GM12892 (cell line): ENCODE data around the gene NDFIP2. TPM values are rescaled to one million over a fixed set of nuclear protein-coding genes. Genes with fewer than 3 reads are reported as not detected.
A peak's percentile ranks its signal among the peaks of the same experiment; 100 is the strongest.

Experiments
- DNase-seq: peaks from one replicate; pipeline ENCODE4 v3.0.0; 2011; ENCODE audit not compliant: insufficient read length
- FAIRE-seq: peaks from 2 replicates; lab custom pipeline; 2011; peaks lifted over from hg19 to GRCh38; lab: Jason Lieb, UNC
- POLR2A ChIP-seq: IDR thresholded peaks from 2 replicates; pipeline ENCODE4 v1.6.1; 2011; ENCODE audit warnings: low read depth, low read length, control low read depth
- POLR2AphosphoS5 ChIP-seq: IDR thresholded peaks from 2 replicates; pipeline ENCODE4 v1.6.1; 2011; ENCODE audit warnings: low read depth, low read length, control low read depth
- TAF1 ChIP-seq: IDR thresholded peaks from 2 replicates; pipeline ENCODE4 v1.6.1; 2011; ENCODE audit warnings: low read depth, mild to moderate bottlenecking, control low read depth, low read length, borderline replicate concordance
- polyA plus RNA-seq: library from polyadenylated mRNA; unstranded; fragments of >200 nt; gene quantifications from one replicate; pipeline ENCODE4 v1.2.1, GENCODE V29; 2012; ENCODE audit warnings: missing spikeins, inconsistent platforms; ENCODE audit not compliant: missing spikeins

Gene NDFIP2, protein sequence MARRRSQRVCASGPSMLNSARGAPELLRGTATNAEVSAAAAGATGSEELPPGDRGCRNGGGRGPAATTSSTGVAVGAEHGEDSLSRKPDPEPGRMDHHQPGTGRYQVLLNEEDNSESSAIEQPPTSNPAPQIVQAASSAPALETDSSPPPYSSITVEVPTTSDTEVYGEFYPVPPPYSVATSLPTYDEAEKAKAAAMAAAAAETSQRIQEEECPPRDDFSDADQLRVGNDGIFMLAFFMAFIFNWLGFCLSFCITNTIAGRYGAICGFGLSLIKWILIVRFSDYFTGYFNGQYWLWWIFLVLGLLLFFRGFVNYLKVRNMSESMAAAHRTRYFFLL
- polyA plus RNA-seq, result 25.2 TPM

- DNase-seq (peak; percentile 49), FAIRE-seq (peak; percentile 96)
- TF ChIP-seq POLR2A (peak; percentile 68), TAF1 (no peak), POLR2AphosphoS5 (no peak; the same call in 1 of the 2 replicates)
Measured at GRCh38 chr13:79480954-79481684, at the start of gene NDFIP2. NDFIP2 (plus strand) TSS chr13:79481155; CDS start chr13:79481204, 49 bp downstream.

- TF ChIP-seq POLR2AphosphoS5, result no peak
- TF ChIP-seq TAF1, result no peak
- no peak for TF ChIP-seq POLR2A
- FAIRE-seq, result no peak
- DNase-seq, result no peak
Measured at GRCh38 chr13:79432086-79432485, 48.9 kb upstream of the NDFIP2 start.

- FAIRE-seq (no peak), DNase-seq (no peak)
- TF ChIP-seq POLR2AphosphoS5 (no peak), POLR2A (no peak), TAF1 (no peak)
Measured at GRCh38 chr13:79432992-79433391, 48.0 kb upstream of the NDFIP2 start.

- no peak for DNase-seq
- no peak for TF ChIP-seq TAF1
- no peak for TF ChIP-seq POLR2AphosphoS5
- TF ChIP-seq POLR2A, result no peak
- FAIRE-seq, result no peak
Measured at GRCh38 chr13:79434556-79434955, 46.4 kb upstream of the NDFIP2 start.

DNA sequence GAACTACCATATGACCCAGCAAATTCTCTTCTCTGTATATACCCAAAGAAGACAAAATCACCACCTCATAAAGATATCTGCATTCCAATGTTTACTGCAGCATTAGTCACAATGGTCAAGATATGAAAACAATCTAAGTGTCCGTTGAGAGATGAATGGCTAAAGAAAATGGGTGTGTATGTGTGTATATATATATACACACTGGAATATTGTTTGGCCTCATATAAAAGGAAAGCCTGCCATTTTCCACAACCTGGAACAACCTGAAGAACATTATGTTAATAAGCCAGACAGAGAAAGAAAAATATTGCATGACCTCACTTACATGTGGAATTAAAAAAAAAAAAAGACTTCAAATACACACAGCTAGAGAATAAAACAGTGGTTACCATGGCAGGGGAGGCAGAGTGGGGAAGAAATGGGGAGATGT, 45.4 kb upstream of the NDFIP2 start:
- no peak for FAIRE-seq
- TF ChIP-seq POLR2A (no peak), TAF1 (no peak), POLR2AphosphoS5 (no peak)
- no peak for DNase-seq

DNA sequence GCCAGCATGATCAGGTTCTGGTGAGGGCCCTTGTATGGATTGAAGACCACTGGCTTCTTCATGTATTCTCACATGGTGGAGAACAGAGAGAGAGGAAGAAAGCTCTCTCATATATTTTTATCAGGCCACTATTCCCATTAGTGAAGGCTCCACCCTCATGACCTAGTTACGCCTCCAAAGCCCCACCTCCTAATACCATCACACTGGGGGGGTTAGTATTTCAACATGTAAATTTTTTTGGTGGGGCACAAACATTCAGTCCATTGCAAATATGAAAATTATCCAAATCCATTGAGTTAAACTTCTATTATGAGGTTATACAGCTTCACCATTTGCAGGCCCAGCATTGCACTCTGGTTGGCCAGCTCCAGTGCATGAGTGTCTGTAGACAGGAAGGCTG, 41.7 kb upstream of the NDFIP2 start:
- TF ChIP-seq TAF1 (no peak), POLR2AphosphoS5 (no peak), POLR2A (no peak)
- DNase-seq, result no peak
- FAIRE-seq, result no peak

- DNase-seq (no peak), FAIRE-seq (no peak)
- TF ChIP-seq POLR2A, result no peak
- no peak for TF ChIP-seq POLR2AphosphoS5
- no peak for TF ChIP-seq TAF1
Measured at GRCh38 chr13:79440958-79441528, 39.9 kb upstream of the NDFIP2 start.

DNA sequence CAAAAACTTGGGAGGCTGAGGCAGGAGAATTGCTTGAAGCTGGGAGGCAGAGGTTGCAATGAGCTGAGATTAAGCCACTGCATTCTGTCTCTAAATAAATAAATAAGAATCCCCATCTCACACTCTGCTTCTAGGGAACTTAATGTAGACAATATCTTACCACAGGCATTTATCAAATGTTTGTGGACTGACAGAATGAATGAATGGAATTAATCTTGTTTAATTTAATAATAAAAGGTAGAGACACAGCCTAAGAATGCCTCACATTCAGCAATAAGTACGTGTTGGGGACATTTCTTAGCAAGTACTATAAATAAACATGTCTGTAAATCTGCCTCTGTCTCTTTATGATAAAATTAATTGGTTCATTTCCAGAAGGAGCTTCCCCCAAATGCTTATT, 38.7 kb upstream of the NDFIP2 start:
- no peak for TF ChIP-seq TAF1
- TF ChIP-seq POLR2A, result no peak
- no peak for TF ChIP-seq POLR2AphosphoS5
- FAIRE-seq (no peak), DNase-seq (no peak)

GRCh38 chr13:79442706-79443105, 38.2 kb upstream of the NDFIP2 start:
- no peak for FAIRE-seq
- no peak for DNase-seq
- no peak for TF ChIP-seq POLR2A
- TF ChIP-seq POLR2AphosphoS5, result no peak
- TF ChIP-seq TAF1, result no peak

GRCh38 chr13:79445968-79446645, 34.8 kb upstream of the NDFIP2 start:
- TF ChIP-seq POLR2AphosphoS5 (no peak), POLR2A (no peak), TAF1 (no peak)
- DNase-seq, result no peak
- no peak for FAIRE-seq

DNA sequence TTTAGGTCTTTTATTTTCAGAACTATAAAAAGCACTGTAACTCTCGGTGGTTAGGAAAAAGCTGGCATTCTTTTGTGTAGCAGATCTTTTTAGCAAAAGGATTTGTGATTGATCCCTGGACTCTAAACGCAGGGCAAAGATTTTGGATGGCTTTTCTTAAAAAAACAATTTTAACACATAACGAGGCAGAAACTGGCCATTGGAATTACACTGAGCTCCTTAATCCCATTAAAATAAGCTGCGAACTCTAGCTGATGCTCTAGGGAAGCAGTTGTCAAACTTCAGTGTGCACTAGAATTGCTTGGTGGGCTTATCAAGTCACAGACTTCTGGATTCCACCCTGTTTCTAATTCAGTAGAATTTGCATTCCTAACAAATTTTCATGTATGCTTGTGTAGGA, 33.8 kb upstream of the NDFIP2 start:
- FAIRE-seq, result no peak
- TF ChIP-seq TAF1 (no peak), POLR2A (no peak), POLR2AphosphoS5 (no peak)
- no peak for DNase-seq
